Activated CD4-positive, alpha-beta T cell treated with anti-CD3 and anti-CD28 coated beads, Interleukin-10, Interleukin-2, amounts not matched to agents 100 ng/mL and 50 ng/mL, durations not matched to agents 16 hours and 8 hours (primary cell): ENCODE data around the gene NAGPA.
"Not testable (repeated sequence)": the region's sequence is repeated elsewhere in the genome, so short reads cannot be mapped to it uniquely, and the experiment has no call there.

Experiments used
- DNase-seq: peaks from one replicate; pipeline ENCODE4 v3.0.0-alpha.2; 2020

NAGPA gene

DNA sequence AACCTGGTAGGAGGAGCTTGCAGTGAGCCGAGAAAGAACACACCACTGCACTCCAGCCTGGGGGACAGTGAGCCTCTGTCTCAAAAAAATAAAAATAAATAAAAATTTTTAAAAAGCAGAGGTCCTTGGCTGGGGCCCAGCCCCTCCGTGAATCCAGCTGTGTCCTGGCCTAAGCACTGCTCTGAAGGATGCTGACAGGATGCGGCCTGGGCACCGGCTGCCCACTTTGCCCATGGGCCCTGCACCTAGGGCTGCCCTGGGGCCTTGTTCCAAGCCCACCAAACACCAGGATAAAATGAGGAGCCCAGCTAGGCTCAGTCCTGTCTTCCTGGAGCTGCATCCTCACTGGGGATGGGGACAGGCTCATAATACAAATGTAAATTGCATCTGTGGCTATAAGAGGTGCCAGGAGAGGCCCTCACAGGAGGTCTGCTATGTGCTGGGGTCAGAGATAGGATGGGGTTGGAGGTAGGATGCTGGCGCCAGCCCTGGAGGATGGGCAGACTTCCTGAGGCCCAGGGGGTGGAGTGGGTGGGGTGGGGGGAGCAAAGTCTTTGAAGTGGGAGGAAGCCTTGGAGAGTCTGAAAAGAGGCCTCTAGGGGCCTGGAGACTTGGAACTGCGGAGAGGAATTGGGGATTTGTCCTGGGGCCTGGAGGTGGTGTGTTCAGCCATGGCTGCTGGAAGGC is 25.8 kb upstream of the NAGPA start:
- no peak for DNase-seq

DNA sequence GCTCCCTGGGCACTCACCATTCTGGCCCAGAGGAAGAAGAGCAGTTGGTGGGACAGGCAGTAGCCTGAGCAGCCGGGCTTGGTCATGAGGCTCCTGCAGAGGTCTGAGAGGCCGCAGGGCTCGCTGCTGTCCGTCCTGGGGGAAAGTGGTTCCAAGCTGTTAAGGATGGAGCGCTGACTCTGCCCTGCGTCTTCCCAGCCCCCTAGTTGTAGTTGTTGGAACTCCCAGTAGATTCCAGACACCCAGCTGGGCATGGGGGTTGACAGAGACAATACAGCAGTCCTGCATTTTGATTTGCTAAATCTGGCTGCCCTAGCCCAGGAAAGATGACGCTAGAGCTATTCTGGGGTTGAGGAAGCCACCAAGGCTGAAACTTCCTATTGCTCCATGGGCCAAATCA is 24.7 kb upstream of the NAGPA start:
- no peak for DNase-seq

DNA sequence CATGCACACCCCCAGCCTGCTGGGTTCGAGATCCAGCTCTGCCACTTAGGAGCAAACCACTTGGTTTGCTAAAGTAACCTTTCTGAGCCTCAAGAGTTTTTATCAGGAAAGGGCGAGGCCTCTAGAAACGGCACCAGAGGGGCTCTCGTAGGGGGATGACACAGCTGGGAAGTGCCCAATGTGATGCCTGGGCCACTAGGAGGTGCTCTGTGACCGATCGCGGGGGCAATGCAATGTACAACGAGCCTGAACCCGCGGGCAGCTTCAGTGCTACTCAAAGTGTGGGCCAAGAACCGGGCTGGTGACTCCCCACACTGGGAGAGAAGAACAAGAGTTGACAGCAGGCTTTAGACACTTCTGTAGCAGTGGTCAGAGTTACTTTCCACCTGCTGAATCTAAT is 22.6 kb upstream of the NAGPA start:
- DNase-seq: peak; percentile 57

DNA sequence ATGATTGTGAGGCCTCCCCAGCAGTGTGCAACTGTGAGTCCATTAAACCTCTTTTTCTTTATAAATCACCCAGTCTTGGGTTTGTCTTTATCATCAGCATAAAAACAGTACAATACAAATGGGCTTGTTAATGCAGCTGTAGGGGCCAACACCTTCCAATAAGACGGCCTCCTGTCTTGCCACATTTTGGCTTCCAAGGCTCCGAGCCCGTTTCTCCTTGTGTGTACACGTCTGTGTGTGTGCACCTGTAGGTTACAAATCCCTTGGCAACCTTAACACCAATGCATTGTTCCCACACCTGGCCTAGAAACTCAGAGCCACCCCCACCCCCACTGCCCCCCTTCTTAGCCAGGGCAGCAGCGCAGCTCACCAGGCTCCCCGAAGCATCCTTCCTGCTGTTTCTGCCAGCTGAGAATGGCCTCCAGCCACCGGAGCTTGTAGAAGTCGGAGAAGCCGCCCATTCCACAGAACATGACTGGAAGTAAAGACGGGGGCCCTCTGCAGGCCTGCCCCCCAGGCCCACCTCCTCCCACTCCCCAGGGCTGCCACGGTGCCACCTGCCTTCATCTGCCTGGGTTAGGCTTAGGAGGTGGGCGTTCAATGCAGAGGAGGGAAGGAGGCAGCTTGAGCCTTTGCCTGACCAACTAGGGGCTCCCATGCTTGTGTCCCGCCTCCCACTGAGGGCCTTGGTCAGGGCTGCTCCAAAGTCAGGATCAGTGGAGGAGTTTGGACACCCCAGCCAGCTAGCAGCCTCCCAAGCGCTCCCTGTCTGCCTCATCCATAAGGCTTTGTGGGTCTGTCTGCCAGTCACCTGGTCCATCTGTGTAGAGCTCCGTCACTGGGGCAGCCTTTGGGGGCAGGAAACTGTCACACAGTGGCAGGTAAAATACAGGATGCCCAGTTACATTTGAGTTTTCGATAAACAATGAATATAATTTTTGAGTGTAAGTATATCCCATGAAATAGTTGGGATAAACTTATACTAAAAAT is 21.4 kb upstream of the NAGPA start:
- DNase-seq: no peak

DNA sequence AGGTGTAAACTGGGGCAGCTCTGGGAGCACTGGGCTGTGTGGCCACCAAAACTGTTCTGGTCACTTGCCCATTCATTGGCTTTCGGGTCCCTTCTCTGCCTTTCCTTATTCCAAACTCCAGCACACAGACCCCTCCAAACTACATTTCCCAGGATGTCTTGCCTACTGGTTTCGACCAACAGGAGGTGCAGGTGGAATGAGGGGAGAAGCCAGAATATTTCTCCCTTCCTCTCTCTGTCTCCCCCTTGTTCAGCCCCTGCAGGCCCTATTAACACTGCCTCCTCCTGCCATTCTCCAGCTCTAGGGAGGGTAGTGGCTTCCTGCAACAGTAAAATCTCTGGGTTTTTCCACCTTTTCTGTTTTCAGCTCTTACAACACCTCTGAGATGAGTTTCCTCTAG is 13.2 kb upstream of the NAGPA start:
- no peak for DNase-seq

DNA sequence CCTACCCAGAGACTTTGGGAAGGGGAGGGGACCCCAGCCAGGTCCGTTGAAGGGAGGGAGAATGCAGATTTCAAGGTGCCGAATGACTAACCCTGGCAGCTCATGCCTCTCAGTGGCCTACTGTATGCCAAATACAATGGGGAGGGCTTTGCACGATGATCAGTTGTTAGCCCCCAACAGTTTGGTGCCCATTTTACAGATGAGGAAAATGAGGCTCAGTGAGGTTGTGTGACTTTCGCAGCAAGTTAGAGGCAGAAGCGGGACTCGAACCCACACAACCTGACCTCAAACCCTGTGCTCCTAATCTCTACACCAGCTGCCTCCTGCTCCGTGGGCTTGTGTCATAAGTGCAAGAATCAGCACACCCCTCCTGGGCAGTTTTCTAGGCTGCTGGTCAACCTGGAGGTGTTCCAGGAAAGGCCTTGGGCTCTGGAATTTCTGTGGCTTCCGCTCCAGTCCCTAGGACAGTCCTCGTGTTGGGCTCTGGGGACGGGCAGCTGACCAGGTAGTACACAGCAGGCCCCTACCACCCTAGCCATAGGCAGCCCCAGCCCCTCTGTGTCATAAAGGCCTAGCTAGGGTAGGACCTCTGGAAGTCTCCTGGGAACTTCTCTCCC is 11.9 kb upstream of the NAGPA start:
- DNase-seq: no peak

DNA sequence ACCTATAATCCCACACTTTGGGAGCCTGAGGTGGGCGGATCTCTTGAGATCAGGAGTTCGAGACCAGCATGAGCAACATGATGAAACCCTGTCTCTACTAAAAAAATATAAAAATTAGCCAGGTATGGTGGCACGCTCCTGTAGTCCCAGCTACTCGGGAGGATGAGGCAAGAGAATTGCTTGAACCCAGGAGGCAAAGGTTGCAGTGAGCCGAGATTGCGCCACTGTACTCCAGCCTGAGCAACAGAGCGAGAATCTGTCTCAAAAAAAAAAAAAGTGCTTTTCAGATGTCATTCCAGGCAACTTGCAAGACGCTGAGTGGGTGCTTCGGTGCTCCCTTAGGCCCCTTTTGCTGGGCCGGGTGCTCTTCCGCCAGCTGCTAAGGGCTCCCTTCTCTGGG is 10.8 kb upstream of the NAGPA start:
- DNase-seq: not testable (repeated sequence)

DNA sequence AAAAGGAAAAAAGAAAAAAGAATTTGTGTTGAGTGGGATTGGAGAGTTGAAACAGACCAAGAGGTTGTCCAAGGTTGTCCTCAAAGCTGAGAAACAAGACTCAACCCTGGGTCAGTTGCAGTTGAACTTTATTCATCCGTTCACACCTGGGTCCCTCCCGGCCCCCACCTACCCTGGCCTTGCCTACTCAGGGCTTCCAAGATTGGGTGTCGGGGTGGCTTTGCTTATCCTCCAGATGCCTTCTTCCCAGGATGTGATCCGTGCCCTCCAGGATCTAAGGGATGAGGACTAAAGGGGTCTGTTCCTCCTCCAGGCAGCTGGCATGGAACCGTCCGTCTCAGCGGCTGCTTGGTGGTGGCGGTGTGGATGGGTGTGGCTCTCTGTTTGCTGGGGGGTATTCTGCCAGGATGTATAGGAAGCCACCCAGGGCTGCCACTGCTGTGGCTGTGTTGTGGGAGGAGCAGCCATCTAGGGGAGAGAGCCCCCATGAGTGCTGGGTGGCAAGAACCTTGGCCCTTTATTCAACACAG is 10.3 kb upstream of the NAGPA start:
- DNase-seq: no peak

DNA sequence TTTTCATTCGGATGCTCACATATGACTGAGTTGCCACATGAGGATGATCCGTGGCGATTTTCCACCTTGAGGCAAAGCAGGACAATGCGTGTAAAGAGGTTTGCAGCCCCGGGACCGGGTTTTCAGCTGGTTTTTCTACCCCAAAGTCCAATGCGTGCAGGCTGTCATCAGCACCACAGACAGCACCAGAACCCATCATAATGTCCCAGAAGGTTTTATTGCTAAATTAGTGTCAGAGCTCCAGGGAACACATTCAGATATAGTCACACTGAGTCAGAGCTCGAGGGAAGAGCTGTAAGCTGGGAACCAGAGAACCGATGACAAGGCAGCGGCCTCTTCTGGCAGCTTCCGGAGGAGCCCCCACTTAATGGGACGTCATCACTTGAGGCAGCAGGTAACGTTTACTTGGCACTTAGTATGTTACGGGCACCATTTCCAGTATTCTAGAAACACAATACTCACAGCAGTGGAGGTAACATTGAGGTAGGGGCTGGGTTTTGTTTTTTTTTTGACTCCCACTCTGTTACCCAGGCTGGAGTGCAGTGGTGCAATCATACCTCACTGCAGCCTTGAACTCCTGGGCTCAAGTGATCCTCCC is 8.9 kb upstream of the NAGPA start:
- DNase-seq: no peak

DNA sequence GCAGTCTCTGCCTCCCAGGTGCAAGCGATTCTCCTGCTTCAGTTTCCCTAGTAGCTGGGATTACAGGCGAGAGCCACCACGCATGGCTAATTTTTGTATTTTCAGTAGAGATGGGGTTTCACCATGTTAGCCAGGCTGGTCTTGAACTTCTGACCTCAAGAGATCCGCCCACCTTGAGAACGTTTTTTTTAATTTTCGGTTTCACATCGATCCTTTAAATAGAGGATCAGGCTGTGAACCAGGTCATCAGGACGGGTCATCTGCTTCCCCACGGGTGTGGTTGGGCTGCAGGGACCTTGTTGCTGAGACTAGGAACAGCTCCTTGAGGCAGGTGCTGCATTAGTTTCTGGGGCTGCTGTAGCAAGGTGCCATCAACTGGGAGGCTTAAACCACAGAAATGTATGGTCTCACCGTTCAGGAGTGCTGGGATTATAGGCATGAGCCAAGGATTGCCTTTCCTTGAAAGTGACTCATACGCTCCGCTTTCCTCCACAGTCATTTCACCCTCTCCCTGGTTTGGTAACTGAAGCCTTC is 7.9 kb upstream of the NAGPA start:
- no peak for DNase-seq

DNA sequence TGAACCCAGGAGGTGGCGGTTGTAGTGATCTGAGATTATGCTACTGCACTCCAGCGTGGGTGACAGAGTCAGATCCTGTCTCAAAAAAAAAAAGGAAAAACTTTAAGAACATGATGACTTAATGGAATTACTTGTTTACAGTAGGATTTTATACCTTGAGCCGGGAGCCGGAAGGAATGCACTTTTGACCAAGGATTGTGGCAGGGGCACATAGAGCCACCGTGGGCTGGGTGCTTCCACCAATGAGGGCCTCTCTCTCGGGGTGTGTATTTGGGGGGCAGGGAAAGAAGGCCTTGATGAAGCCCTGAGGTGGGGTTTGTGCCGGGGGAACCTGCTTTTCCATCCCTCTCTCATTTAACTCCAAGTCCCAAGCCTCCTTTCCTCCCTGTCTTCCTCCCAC is 6.7 kb upstream of the NAGPA start:
- no peak for DNase-seq

DNA sequence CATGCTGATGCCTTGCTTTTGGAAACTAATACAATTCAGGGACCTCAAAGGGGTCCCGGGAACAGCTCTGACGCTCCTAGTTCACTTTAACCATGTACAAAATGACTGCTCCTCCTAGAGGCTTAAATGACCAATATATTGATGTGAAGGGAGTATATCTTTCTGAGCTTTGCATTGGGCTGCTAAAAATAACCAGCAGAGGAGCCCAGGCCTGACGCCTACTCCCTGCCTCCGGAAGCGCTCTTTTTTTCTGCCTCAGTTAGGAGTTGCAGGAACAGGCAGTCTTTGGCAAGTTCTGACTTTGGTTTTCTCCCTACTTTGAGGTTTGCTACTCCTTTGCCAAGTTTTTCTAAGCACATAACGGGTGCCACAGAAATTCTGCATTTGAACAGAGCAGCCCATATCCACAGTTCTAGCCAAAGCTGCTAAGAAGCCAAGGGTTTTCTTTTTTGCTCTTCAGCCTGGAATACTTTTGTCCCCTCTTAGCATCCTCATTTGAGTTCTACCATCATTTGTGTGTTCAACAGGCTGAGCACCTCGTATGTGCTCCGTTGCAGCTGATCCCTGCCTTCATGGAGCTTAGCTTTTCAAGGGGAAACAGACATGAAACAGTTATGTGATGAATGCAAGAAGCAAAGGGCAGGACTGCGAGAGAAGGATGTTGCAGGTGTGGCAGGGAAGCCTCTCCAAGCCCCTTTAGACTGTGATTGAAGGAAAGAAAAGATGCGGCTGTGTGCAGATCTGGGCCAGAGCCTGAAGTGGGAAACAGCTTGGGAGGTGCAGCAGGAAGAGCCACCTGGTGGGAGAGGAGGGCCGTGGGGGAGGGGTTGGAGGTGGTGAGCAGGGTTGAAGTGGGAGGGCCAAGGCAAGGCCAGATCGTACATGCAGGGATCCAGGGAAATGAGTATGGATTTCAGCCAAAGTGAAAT is 2.8 kb upstream of the NAGPA start:
- no peak for DNase-seq

DNA sequence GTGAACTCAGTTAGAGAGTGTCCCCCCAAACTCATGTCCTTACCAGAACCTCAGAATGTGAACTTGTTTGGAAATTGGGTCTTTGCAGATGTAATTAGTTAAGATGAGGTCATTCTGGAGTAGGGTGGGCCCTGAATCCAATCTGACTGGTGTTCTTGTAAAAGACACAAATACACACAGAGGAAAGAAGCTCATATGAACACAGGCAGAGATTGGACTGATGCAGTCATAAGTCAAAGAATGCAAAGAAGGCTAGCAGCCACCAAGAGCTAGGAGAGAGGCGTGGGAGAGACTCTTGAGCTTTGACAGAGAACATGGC is 2.1 kb upstream of the NAGPA start:
- no peak for DNase-seq

DNA sequence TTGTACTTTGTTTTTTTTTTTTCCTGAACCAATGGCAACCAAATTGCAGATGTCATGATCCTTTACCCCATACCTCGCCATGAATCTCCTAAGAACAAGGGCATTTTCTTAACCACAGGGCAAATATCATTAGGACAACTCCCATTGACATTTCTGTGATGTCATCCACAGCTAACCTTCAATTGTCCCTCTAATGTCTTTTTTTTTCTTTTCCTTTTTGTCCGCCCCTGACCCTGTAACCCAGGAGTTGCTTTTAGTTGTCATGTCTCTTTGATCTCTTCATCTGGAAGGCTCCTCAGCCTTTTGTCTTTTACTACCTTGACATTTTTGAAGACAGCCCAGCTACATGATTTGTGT is 410 bp upstream of the NAGPA start:
- DNase-seq: no peak

DNA sequence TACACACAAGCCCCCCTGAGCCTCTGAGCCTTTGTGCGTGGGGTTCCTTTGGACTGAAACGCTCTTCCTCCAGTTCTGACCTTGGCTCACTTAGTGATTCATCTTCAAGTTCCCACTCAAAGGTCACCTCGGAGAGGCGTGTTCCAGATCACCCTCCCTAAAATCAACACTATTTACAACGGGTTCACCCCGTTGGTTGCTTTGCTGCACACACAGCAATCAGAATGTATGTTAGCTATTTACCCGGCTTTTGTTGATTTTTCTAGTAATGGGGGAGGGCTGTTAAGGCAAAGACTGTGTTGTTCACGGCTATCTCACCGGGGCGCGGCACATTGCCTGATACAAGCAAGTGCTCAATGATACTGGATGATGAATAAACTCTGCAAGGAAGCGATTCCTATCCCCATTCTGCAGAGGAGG is 977 bp downstream of the NAGPA start:
- DNase-seq: no peak

DNA sequence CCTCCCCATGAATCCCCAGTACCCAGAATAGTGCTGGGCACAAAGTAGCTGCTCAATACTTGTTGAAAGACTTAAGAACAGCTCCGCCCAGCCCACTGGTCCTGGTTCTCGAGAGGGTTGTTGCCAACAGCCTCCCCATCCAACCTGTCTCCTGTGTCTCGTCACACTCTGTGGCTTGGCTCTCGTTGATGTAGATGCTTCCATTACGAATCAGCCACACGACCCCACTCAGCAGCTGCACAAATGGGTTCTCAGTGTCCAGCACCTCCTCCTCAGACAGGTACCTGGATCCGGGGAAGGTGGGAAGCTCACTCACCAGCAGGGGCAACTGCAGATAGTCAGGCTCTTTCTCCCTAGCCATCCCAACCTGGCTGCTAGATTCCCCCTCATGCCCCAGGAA is 2.1 kb downstream of the NAGPA start:
- no peak for DNase-seq

DNA sequence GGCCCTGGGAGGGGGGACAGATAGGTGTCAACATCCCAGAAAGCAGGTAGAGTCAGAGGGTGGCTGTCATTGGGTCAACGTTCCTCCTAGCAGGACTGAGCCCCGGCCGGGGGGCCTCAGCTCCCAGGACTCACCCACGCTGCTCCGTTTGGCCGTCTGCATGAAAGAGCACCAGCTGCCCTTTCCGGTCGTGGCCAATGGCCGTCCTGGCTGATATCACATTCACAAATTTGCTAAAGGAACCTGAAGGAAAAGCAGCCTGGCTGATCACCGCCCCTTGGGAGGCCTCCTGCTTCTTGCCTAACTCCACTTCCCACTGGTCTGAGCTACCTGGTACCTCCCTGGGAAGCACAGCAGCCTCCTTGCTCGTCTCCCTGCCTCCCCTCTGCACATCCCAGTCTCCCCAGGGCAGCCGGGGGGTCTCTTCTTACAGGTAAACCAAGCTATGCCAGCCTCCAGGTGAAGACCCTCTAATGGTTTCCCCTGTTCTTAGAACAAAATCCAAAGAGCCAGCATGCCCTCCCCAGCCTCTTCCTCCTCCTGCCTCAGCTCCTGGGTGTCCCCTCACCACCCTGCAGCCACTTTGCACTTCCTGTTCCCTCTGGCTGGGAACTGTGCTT is 3.4 kb downstream of the NAGPA start:
- DNase-seq: no peak

DNA sequence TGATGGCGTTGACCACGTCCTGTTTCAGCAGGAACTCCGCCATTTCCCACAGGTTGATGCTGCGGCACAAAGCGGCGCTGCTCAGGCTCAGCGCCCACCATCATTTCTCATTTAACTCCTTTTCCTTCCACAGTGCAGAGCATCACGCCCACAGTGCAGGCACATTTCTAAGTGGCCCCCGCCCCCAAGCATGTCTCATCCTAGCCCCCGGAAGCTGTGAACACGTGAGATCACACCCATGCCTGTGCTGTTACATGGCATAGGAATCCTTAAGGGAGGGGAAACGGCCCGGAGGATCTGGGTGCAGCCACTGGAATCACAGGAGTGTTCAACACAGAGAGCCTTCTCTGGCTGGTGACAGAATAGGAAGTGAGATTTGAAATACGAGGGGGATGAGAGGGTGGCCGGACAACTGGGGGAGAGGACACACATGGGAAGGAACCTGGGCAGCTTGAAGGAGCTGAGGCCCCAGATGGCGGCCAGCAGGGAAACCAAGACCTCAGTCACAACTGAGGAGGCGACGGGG is 4.7 kb downstream of the NAGPA start:
- DNase-seq: no peak

DNA sequence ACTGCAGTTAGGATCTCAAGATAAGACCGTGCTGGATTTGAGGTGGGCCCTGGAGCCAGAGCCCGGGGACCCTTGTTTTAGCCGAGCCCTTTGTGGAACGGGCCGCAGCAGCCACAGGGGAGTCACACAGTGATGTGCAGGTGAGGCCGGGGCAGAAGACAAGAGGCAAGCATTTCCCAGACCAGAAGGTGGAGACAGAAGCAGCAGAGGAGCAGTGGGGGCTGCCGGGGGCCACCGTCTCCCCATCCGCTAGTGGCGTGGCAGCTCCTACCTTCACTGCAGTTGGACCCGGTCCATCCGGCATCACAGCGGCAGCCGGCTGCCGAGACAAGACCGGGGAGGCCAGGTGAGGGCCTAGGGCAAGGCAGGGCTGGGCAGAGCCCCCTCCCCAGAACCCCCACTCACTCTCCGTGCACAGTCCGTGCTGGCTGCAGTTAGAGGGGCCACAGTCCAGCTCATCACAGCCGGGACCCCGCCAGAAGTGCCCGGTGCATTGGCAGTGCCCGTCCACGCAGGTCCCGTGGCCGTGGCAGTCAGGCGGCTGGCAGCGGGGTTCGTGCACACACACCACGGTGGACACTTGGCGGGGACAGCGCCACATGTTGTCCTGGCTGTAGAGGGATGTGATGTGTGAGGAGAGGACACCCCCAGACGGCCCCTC is 6.0 kb downstream of the NAGPA start:
- no peak for DNase-seq

DNA sequence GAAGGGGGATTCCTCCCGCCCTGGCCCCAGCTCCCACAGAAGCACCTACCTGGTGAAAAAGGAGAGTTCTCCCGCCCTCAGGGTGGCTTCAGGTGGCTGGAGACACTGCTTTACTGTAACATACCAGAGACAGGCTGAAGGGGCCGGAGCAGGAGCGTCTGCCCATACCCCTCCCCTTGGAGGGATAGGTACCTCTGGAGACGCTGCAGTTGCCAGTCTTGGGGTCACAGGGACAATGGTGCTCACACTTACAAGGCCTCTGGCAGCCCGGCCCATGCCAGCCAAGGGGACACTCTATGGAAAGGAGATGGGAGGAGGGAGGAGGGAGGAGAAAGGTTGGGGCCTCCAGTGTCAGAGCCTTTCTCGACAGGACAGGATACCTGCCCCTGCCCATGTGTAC is 6.6 kb downstream of the NAGPA start:
- DNase-seq: no peak

DNA sequence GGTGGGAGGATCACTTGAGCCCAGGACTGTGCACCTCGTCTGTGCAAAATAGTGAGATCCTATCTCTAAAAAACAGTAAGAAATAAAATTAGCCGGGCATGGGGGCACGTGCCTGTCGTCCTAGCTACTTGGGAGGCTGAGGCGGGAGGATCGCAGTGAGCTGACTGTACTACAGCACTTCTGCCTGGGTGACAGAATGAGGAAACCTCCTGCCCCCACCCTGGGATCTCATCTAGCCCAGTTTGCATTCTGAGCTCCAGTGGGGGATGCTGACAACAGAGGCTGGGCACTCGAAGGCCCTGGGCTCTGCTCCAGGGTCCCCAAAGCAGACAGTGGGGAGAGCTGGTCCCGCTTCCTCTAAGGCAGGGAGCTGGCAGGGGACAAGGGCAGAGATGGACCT is 7.1 kb downstream of the NAGPA start:
- no peak for DNase-seq
